ENCODE measurements around the gene BAIAP2. TPM values are rescaled to one million over a fixed set of nuclear protein-coding genes. Genes with fewer than 3 reads are reported as not detected.

BAIAP2 gene
- total and polyA plus RNA-seq, 2 experiments from 2014 or later = 27.1 to 49.7 TPM

DNA sequence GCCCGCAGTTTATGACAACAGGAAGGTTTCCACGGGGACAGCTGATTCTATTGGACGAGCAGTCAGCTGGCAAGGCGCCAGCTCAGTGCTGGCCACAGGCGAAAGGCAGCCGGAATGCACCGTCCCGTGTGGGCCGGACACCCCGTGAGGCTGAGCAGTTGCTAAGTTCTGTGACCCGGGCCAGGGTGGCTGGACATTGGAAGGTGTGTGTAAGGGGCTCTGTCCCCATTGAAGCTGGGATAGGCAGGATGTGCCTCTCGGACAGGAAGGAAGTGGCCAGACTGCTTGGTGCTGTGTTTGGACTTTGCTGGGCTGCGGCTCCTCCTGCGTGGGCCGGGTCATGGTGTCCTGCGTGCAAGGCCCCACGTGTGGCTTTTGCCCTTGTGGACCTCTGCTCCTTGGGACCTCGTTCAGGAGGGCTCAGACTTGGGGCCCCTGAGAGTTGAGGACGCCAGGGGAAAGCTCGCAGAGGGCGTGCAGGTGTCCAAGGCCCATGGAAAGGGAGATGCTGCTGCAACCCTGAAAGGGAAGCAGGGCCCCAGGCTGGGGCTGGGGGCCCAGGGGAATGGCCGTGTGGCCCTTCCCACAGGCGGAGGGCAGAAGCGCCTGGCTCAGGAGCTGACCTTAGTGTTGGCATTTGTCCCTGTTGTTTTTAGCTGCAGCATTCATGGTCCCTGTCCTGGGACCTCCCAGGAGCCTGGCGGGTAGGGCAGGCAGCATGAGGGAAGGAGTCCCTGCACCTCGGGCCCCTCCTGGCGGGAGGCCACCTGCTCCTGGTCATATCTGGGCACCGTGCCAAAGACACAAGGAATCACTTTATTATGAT is 10.0 kb downstream of the BAIAP2 start:
- Histone ChIP-seq H3K4me2 (peak overlapping the region; percentile 64), H3K79me2 (peaks cover 92% of the 10 kb centered on the region), H3K27ac (peak overlapping the region; percentile 64), H3K9me3 (ENCODE audit: low read depth) (no peaks in the 10 kb centered on the region), H3K9me2 (replicated peaks; ENCODE audit: insufficient read depth) (no peaks in the 10 kb centered on the region), H3K4me3 (no peak overlapping the region), H2AFZ (no peak overlapping the region), H3K36me3 (replicated peaks; ENCODE audit: insufficient read depth, low read depth) (no peaks in the 10 kb centered on the region), H3K27me3 (no peaks in the 10 kb centered on the region), H3K4me1 (ENCODE audit: insufficient read depth) (peaks cover 37% of the 10 kb centered on the region), H4K20me1 (ENCODE audit: insufficient read depth, poor library complexity, severe bottlenecking) (peaks cover 23% of the 10 kb centered on the region)
- TF ChIP-seq EZH2phosphoT487 (IDR thresholded peaks at IDR 0.05; ENCODE audit: low read depth, severe bottlenecking, unreplicated experiment) (no peak), EZH2 (IDR thresholded peaks at IDR 0.05; ENCODE audit: borderline replicate concordance) (no peak)
- TF ChIP-seq, protein P1, sequence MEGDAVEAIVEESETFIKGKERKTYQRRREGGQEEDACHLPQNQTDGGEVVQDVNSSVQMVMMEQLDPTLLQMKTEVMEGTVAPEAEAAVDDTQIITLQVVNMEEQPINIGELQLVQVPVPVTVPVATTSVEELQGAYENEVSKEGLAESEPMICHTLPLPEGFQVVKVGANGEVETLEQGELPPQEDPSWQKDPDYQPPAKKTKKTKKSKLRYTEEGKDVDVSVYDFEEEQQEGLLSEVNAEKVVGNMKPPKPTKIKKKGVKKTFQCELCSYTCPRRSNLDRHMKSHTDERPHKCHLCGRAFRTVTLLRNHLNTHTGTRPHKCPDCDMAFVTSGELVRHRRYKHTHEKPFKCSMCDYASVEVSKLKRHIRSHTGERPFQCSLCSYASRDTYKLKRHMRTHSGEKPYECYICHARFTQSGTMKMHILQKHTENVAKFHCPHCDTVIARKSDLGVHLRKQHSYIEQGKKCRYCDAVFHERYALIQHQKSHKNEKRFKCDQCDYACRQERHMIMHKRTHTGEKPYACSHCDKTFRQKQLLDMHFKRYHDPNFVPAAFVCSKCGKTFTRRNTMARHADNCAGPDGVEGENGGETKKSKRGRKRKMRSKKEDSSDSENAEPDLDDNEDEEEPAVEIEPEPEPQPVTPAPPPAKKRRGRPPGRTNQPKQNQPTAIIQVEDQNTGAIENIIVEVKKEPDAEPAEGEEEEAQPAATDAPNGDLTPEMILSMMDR (IDR thresholded peaks at IDR 0.05; ENCODE audit: poor library complexity) = no peak
- 75% methylated on average over 28 of the region's 28 CpGs for WGBS (ENCODE audit: low lambda C conversion rate, missing lambda C conversion rate)
- DNase-seq (ENCODE audit: low spot score) = peak; percentile 75

DNA sequence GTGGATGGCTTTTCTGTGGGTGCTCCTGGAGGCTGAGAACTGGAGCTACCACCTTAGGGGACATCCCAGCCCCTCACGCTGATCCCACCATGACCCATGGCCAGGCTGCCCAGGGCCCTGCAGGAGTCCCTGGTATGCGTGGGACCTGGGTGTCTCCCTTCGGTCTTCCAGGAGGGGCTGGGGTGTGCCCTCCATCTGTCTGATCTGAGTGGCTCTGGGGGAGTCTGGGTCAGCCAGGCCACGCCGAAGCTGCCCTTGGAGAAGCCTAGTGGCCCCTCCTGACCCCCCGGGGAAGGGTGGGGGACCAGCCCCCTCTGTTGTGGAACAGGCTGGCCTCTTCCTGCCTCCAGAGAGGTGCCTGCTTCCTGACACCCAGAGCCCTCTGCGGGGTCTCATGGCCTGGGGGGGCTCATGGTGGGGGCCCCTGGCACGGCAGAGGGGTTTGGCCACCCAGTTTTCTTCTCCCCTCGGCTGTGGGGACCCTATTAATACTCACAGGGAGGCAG is 10.7 kb downstream of the BAIAP2 start:
- Histone ChIP-seq H3K4me1 (ENCODE audit: insufficient read depth) (peaks cover 30% of the 10 kb centered on the region), H2AFZ (no peak overlapping the region), H3K79me2 (peaks cover 89% of the 10 kb centered on the region), H3K9me2 (replicated peaks; ENCODE audit: insufficient read depth) (no peaks in the 10 kb centered on the region), H3K27ac (no peak overlapping the region), H3K27me3 (no peaks in the 10 kb centered on the region), H4K20me1 (ENCODE audit: insufficient read depth, poor library complexity, severe bottlenecking) (peaks cover 17% of the 10 kb centered on the region), H3K36me3 (replicated peaks; ENCODE audit: insufficient read depth, low read depth) (no peaks in the 10 kb centered on the region), H3K4me3 (no peak overlapping the region), H3K9me3 (ENCODE audit: low read depth) (no peaks in the 10 kb centered on the region), H3K4me2 (peak overlapping the region; percentile 64)
- no peak for DNase-seq (ENCODE audit: low spot score)
- TF ChIP-seq, protein P1 (IDR thresholded peaks at IDR 0.05; ENCODE audit: poor library complexity) = no peak
- TF ChIP-seq EZH2 (IDR thresholded peaks at IDR 0.05; ENCODE audit: borderline replicate concordance) (no peak), EZH2phosphoT487 (IDR thresholded peaks at IDR 0.05; ENCODE audit: low read depth, severe bottlenecking, unreplicated experiment) (no peak)
- 96% methylated on average over 8 of the region's 9 CpGs for WGBS (ENCODE audit: low lambda C conversion rate, missing lambda C conversion rate)

GRCh38 chr17:81046132-81046769 is 11.3 kb downstream of the BAIAP2 start:
- Histone ChIP-seq H3K27ac (no peak overlapping the region), H3K4me3 (no peak overlapping the region), H3K79me2 (peaks cover 83% of the 10 kb centered on the region), H3K4me2 (no peak overlapping the region), H3K4me1 (ENCODE audit: insufficient read depth) (peaks cover 25% of the 10 kb centered on the region), H3K36me3 (replicated peaks; ENCODE audit: insufficient read depth, low read depth) (no peaks in the 10 kb centered on the region), H3K9me2 (replicated peaks; ENCODE audit: insufficient read depth) (no peaks in the 10 kb centered on the region), H4K20me1 (ENCODE audit: insufficient read depth, poor library complexity, severe bottlenecking) (peaks cover 17% of the 10 kb centered on the region), H2AFZ (no peak overlapping the region), H3K27me3 (no peaks in the 10 kb centered on the region), H3K9me3 (ENCODE audit: low read depth) (no peaks in the 10 kb centered on the region)
- TF ChIP-seq EZH2phosphoT487 (IDR thresholded peaks at IDR 0.05; ENCODE audit: low read depth, severe bottlenecking, unreplicated experiment) = no peak
- no peak for TF ChIP-seq EZH2 (IDR thresholded peaks at IDR 0.05; ENCODE audit: borderline replicate concordance)
- TF ChIP-seq, protein P1 (IDR thresholded peaks at IDR 0.05; ENCODE audit: poor library complexity) = no peak
- WGBS (ENCODE audit: low lambda C conversion rate, missing lambda C conversion rate) = 94% methylated on average over 17 of the region's 17 CpGs
- DNase-seq (ENCODE audit: low spot score) = no peak

Data from hepatocyte (in vitro differentiated cells).